WTC11 (cell line): ENCODE data around the gene NOTCH4. TPM values are rescaled to one million over a fixed set of nuclear protein-coding genes. Genes with fewer than 3 reads are reported as not detected.

Experiments
- ATAC-seq: fragments of 200-7000 bp; cut with Tn5 transposase; 2 replicates; pipeline ENCODE4 v1.10.0; 2021; ENCODE audit warnings: mild to moderate bottlenecking, moderate library complexity
- CTCF ChIA-PET: fragments of 300-600 bp; sonication (Branson Sonifier 250); formaldehyde crosslinking; loops from one replicate; lab custom pipeline; 2021; ENCODE audit warnings: antibody characterized with exemption; lab: Charles Lee
- POLR2A ChIA-PET: fragments of 350-600 bp; sonication (Branson Sonifier 250); formaldehyde crosslinking; loops from one replicate; lab custom pipeline; 2021; ENCODE audit warnings: antibody characterized with exemption; lab: Charles Lee
- DNase-seq: peaks from one replicate; pipeline ENCODE4 v3.0.0; 2021; ENCODE audit warnings: low spot score
- H3K27ac Mint-ChIP-seq: 2 replicates; pipeline ENCODE4 v1.8.0; 2021; ENCODE audit warnings: mixed read lengths
- H3K27me3 Mint-ChIP-seq: 2 replicates; pipeline ENCODE4 v1.8.0; 2021; ENCODE audit warnings: low read depth, mild to moderate bottlenecking, moderate library complexity, mixed read lengths
- H3K36me3 Mint-ChIP-seq: 2 replicates; pipeline ENCODE4 v1.8.0; 2021; ENCODE audit warnings: mixed read lengths
- H3K4me1 Mint-ChIP-seq: 2 replicates; pipeline ENCODE4 v1.8.0; 2022; ENCODE audit warnings: mixed read lengths
- H3K4me3 Mint-ChIP-seq: 2 replicates; pipeline ENCODE4 v1.8.0; 2021; ENCODE audit warnings: mild to moderate bottlenecking, moderate library complexity, mixed read lengths
- H3K9me3 Mint-ChIP-seq: 2 replicates; pipeline ENCODE4 v1.8.0; 2021; ENCODE audit warnings: mixed read lengths
- ARID4B ChIP-seq: sonication (generic); formaldehyde crosslinking; IDR thresholded peaks from 2 replicates; pipeline ENCODE4 v1.8.0; 2023; ENCODE audit warnings: missing genetic modification reagents, mild to moderate bottlenecking, borderline replicate concordance
- ATF1 ChIP-seq: sonication (generic); formaldehyde crosslinking; IDR thresholded peaks from 2 replicates; pipeline ENCODE4 v1.8.1; 2023; ENCODE audit warnings: mild to moderate bottlenecking, moderate library complexity, missing genetic modification reagents
- E2F4 ChIP-seq: sonication (generic); formaldehyde crosslinking; IDR thresholded peaks from 2 replicates; pipeline ENCODE4 v1.8.1; 2022; ENCODE audit warnings: low read depth, mild to moderate bottlenecking, moderate library complexity, missing genetic modification reagents, borderline replicate concordance
- ELF4 ChIP-seq: sonication (generic); formaldehyde crosslinking; IDR thresholded peaks from 2 replicates; pipeline ENCODE4 v1.8.1; 2022; ENCODE audit warnings: low read depth, mild to moderate bottlenecking, moderate library complexity, missing genetic modification reagents
- FOXJ3 ChIP-seq: sonication (generic); formaldehyde crosslinking; IDR thresholded peaks from 2 replicates; pipeline ENCODE4 v1.9.0; 2021; ENCODE audit warnings: missing genetic modification reagents, mild to moderate bottlenecking, borderline replicate concordance
- GABPB1 ChIP-seq: sonication (generic); formaldehyde crosslinking; IDR thresholded peaks from 2 replicates; pipeline ENCODE4 v1.8.1; 2023; ENCODE audit warnings: mild to moderate bottlenecking, missing genetic modification reagents
- JUN ChIP-seq: sonication (generic); formaldehyde crosslinking; IDR thresholded peaks from 2 replicates; pipeline ENCODE4 v1.8.0; 2023; ENCODE audit warnings: mild to moderate bottlenecking, missing genetic modification reagents
- NFATC4 ChIP-seq: fragments of 250-450 bp; sonication (Bioruptor Pico); IDR thresholded peaks from 2 replicates; pipeline ENCODE4 v1.9.0; 2021; ENCODE audit warnings: mild to moderate bottlenecking
- NR1H2 ChIP-seq: sonication (generic); formaldehyde crosslinking; IDR thresholded peaks from 2 replicates; pipeline ENCODE4 v1.9.0; 2021; ENCODE audit warnings: mild to moderate bottlenecking, moderate library complexity, missing genetic modification reagents
- PRDM15 ChIP-seq: sonication (generic); formaldehyde crosslinking; IDR thresholded peaks from 2 replicates; pipeline ENCODE4 v1.8.0; 2022; ENCODE audit warnings: missing genetic modification reagents
- SMAD4 ChIP-seq: sonication (generic); formaldehyde crosslinking; IDR thresholded peaks from 2 replicates; pipeline ENCODE4 v1.8.0; 2022; ENCODE audit warnings: mild to moderate bottlenecking, missing genetic modification reagents
- TP53 ChIP-seq: sonication (generic); formaldehyde crosslinking; IDR thresholded peaks from 2 replicates; pipeline ENCODE4 v1.8.1; 2023; ENCODE audit warnings: mild to moderate bottlenecking, missing genetic modification reagents
- ZBTB21 ChIP-seq: sonication (generic); formaldehyde crosslinking; IDR thresholded peaks from 2 replicates; pipeline ENCODE4 v1.8.1; 2023; ENCODE audit warnings: mild to moderate bottlenecking, missing genetic modification reagents, borderline replicate concordance
- ZNF121 ChIP-seq: sonication (generic); formaldehyde crosslinking; IDR thresholded peaks from 2 replicates; pipeline ENCODE4 v1.8.0; 2023; ENCODE audit warnings: missing genetic modification reagents
- ZNF416 ChIP-seq: fragments of 250-450 bp; sonication (Bioruptor Pico); IDR thresholded peaks from 2 replicates; pipeline ENCODE4 v1.9.0; 2021; ENCODE audit warnings: mild to moderate bottlenecking, inconsistent platforms
- total RNA-seq: library from RNA; stranded (reverse); gene quantifications from 3 replicates; pipeline ENCODE4 v1.2.3, GENCODE V29; 2021
- TF ChIP-seq, protein P1 (sequence below): sonication (generic); formaldehyde crosslinking; IDR thresholded peaks from 2 replicates; pipeline ENCODE4 v1.8.0; 2022; ENCODE audit warnings: mild to moderate bottlenecking, missing genetic modification reagents
- TF ChIP-seq, protein P2 (sequence below): sonication (generic); formaldehyde crosslinking; IDR thresholded peaks from 2 replicates; pipeline ENCODE4 v1.8.0; 2023; ENCODE audit warnings: missing genetic modification reagents
- TF ChIP-seq, protein P3 (sequence below): sonication (generic); formaldehyde crosslinking; IDR thresholded peaks from 2 replicates; pipeline ENCODE4 v1.8.0; 2022; ENCODE audit warnings: mild to moderate bottlenecking, missing genetic modification reagents
- TF ChIP-seq, protein P4 (sequence below): fragments of 250-450 bp; sonication (Bioruptor Pico); IDR thresholded peaks from 2 replicates; pipeline ENCODE4 v2.1.2; 2022; ENCODE audit warnings: mild to moderate bottlenecking, moderate library complexity

The NOTCH4 gene
- total RNA-seq, 1 experiment from 2014 or later = 2.6 TPM

DNA sequence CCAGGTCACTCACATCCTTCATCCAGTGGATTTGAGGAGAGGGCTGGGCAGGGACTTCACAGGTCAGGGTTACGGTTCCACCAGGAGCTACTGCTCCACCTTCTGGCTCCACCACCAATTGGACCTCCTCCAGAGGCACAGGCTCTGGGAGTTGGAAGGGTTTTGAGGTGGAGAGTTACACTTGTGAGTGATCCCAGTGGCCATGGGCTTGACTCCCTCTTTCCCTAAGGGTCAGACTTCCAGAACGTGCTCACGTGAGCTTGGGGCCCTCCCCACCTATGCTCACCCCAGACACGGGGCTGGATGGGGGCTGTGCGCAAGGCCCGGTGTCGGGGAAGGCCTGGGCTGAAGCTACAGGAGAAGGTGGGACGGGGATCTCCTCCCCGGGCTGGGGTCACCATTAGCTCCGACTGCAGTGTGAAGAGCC is 41.3 kb downstream of the NOTCH4 start:
- TF ChIP-seq ELF4 (CRISPR knock-in tag) (no peak), ATF1 (CRISPR knock-in tag) (no peak), NR1H2 (no peak), E2F4 (CRISPR knock-in tag) (no peak), FOXJ3 (no peak), ZNF416 (no peak), ZBTB21 (no peak), ARID4B (no peak), SMAD4 (CRISPR knock-in tag) (no peak), JUN (CRISPR knock-in tag) (no peak)
- TF ChIP-seq, protein P1, sequence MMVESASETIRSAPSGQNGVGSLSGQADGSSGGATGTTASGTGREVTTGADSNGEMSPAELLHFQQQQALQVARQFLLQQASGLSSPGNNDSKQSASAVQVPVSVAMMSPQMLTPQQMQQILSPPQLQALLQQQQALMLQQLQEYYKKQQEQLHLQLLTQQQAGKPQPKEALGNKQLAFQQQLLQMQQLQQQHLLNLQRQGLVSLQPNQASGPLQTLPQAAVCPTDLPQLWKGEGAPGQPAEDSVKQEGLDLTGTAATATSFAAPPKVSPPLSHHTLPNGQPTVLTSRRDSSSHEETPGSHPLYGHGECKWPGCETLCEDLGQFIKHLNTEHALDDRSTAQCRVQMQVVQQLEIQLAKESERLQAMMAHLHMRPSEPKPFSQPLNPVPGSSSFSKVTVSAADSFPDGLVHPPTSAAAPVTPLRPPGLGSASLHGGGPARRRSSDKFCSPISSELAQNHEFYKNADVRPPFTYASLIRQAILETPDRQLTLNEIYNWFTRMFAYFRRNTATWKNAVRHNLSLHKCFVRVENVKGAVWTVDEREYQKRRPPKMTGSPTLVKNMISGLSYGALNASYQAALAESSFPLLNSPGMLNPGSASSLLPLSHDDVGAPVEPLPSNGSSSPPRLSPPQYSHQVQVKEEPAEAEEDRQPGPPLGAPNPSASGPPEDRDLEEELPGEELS (CRISPR knock-in tag) = no peak
- TF ChIP-seq, protein P2, sequence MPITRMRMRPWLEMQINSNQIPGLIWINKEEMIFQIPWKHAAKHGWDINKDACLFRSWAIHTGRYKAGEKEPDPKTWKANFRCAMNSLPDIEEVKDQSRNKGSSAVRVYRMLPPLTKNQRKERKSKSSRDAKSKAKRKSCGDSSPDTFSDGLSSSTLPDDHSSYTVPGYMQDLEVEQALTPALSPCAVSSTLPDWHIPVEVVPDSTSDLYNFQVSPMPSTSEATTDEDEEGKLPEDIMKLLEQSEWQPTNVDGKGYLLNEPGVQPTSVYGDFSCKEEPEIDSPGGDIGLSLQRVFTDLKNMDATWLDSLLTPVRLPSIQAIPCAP = no peak
- ATAC-seq (no peak), DNase-seq (no peak)
- CTCF ChIA-PET = interaction anchor here (0.9 to 2.2 kb wide), 6 partner anchors 8 to 135 kb away, joined by 3 to 9 read pairs (median 5); partner anchors contain the start of gene PBX2
- POLR2A ChIA-PET = interaction anchor here (0.5 kb wide), 1 partner anchor 48 kb away, joined by 3 read pairs; no protein-coding TSS in a partner anchor
- peaks cover 38% of the 10 kb centered on the region for H3K36me3 Mint-ChIP-seq
- peaks cover 15% of the 10 kb centered on the region for H3K4me1 Mint-ChIP-seq
- H3K27ac Mint-ChIP-seq = no peak overlapping the region
- no peaks in the 10 kb centered on the region for H3K9me3 Mint-ChIP-seq
- no peak overlapping the region for H3K4me3 Mint-ChIP-seq
- no peaks in the 10 kb centered on the region for H3K27me3 Mint-ChIP-seq

DNA sequence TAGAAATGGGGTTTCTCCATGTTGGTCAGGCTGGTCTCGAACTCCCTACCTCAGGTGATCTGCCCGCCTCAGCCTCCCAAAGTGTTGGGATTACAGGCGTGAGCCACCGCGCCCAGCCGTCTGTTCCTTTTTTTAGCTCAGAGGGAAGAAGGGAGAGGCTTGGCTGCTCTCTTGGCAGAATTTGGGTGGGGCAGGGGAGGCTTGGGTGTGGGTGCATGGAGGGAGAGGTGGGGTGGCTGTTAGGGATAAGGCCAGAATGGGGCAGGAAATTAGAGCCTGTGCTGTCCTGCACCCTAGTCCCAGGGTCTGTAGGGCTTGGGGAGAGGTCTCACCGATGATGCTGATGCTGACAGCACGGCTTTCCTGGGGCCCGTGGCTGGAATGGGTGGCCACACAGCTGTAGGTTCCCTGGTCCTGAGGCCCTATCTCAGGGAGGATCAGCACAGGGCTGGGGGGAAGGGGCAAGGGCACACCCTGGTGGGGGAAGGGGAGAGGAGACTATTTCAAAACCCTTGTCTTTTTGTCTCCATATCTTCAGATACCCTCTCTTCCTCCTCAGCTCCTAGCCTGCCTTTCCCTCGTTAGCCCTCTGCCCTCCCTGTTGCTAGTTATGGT is 41.8 kb downstream of the NOTCH4 start:
- peaks cover 32% of the 10 kb centered on the region for H3K36me3 Mint-ChIP-seq
- peaks cover 14% of the 10 kb centered on the region for H3K4me1 Mint-ChIP-seq
- H3K27me3 Mint-ChIP-seq = no peaks in the 10 kb centered on the region
- DNase-seq (no peak), ATAC-seq (no peak)
- no peak overlapping the region for H3K4me3 Mint-ChIP-seq
- no peak overlapping the region for H3K27ac Mint-ChIP-seq
- no peaks in the 10 kb centered on the region for H3K9me3 Mint-ChIP-seq
- POLR2A ChIA-PET = interaction anchor here (0.5 to 0.7 kb wide), 2 partner anchors 30 to 47 kb away, joined by 3 to 4 read pairs; no protein-coding TSS in a partner anchor
- CTCF ChIA-PET = interaction anchor here (0.9 to 2.2 kb wide), 6 partner anchors 9 to 135 kb away, joined by 3 to 9 read pairs (median 5); partner anchors contain the start of gene PBX2
- no peak for TF ChIP-seq GABPB1 (CRISPR knock-in tag)
- no peak for TF ChIP-seq PRDM15
- TF ChIP-seq, protein P3, sequence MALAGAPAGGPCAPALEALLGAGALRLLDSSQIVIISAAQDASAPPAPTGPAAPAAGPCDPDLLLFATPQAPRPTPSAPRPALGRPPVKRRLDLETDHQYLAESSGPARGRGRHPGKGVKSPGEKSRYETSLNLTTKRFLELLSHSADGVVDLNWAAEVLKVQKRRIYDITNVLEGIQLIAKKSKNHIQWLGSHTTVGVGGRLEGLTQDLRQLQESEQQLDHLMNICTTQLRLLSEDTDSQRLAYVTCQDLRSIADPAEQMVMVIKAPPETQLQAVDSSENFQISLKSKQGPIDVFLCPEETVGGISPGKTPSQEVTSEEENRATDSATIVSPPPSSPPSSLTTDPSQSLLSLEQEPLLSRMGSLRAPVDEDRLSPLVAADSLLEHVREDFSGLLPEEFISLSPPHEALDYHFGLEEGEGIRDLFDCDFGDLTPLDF = no peak
- no peak for TF ChIP-seq ZNF121 (CRISPR knock-in tag)
- TF ChIP-seq, protein P4, sequence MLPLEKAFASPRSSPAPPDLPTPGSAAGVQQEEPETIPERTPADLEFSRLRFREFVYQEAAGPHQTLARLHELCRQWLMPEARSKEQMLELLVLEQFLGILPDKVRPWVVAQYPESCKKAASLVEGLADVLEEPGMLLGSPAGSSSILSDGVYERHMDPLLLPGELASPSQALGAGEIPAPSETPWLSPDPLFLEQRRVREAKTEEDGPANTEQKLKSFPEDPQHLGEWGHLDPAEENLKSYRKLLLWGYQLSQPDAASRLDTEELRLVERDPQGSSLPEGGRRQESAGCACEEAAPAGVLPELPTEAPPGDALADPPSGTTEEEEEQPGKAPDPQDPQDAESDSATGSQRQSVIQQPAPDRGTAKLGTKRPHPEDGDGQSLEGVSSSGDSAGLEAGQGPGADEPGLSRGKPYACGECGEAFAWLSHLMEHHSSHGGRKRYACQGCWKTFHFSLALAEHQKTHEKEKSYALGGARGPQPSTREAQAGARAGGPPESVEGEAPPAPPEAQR (CRISPR knock-in tag) = no peak
- TF ChIP-seq NFATC4 (CRISPR knock-in tag) = no peak
- no peak for TF ChIP-seq TP53
